GM19043 (cell line): Measurements from ENCODE around the gene SLC17A2.
A peak's percentile ranks its signal among the peaks of the same experiment; 100 is the strongest.
"Not testable (repeated sequence)": the region's sequence is repeated elsewhere in the genome, so short reads cannot be mapped to it uniquely, and the experiment has no call there.

Experiments
- ATAC-seq: cut with Tn5 transposase; IDR thresholded peaks from one replicate; pipeline ENCODE4 v1.9.1; 2021; ENCODE audit warnings: low read depth; ENCODE audit not compliant: unreplicated experiment

Gene SLC17A2

GRCh38 chr6:25952535-25952934, 22.0 kb upstream of the SLC17A2 start:
- ATAC-seq = no peak

- no peak for ATAC-seq
These were observed 21.0 kb upstream of the SLC17A2 start for GRCh38 chr6:25951296-25952032.

- ATAC-seq = no peak
These were observed 19.8 kb upstream of the SLC17A2 start for GRCh38 chr6:25950297-25950696.

GRCh38 chr6:25949695-25950094, 19.2 kb upstream of the SLC17A2 start:
- ATAC-seq = no peak

- not testable (repeated sequence) for ATAC-seq
These were observed 17.0 kb upstream of the SLC17A2 start for GRCh38 chr6:25947492-25947891.

- ATAC-seq = no peak
These were observed 16.1 kb upstream of the SLC17A2 start for GRCh38 chr6:25946631-25947030.

GRCh38 chr6:25945738-25946137, 15.2 kb upstream of the SLC17A2 start:
- ATAC-seq = not testable (repeated sequence)

GRCh38 chr6:25944688-25945574, 14.4 kb upstream of the SLC17A2 start:
- peak; percentile 84 for ATAC-seq

- ATAC-seq = no peak
These were observed 13.4 kb upstream of the SLC17A2 start for GRCh38 chr6:25943887-25944286.

- ATAC-seq = no peak
These were observed 12.2 kb upstream of the SLC17A2 start for GRCh38 chr6:25942561-25943147.

GRCh38 chr6:25939593-25939992, 9.1 kb upstream of the SLC17A2 start:
- ATAC-seq = no peak

- no peak for ATAC-seq
These were observed 5.5 kb upstream of the SLC17A2 start for GRCh38 chr6:25935953-25936352.

- ATAC-seq = no peak
These were observed 4.3 kb upstream of the SLC17A2 start for GRCh38 chr6:25934735-25935313.

GRCh38 chr6:25934156-25934555, 3.7 kb upstream of the SLC17A2 start:
- no peak for ATAC-seq

- no peak for ATAC-seq
These were observed 869 bp upstream of the SLC17A2 start for GRCh38 chr6:25931411-25931709.

GRCh38 chr6:25929785-25930184, 706 bp downstream of the SLC17A2 start:
- ATAC-seq = not testable (repeated sequence)

GRCh38 chr6:25928562-25929324, 1.7 kb downstream of the SLC17A2 start:
- no peak for ATAC-seq

GRCh38 chr6:25927756-25928216, 2.7 kb downstream of the SLC17A2 start:
- ATAC-seq = no peak

- no peak for ATAC-seq
These were observed 3.3 kb downstream of the SLC17A2 start for GRCh38 chr6:25927178-25927577.

- no peak for ATAC-seq
These were observed 4.6 kb downstream of the SLC17A2 start for GRCh38 chr6:25925876-25926275.
